H9 (cell line): ENCODE data around the gene LAMA5. TPM values are rescaled to one million over a fixed set of nuclear protein-coding genes. Genes with fewer than 3 reads are reported as not detected.
A peak's percentile ranks its signal among the peaks of the same experiment; 100 is the strongest.

ENCODE experiments used
- DNase-seq: peaks from one replicate; pipeline ENCODE4 v3.0.0-alpha.2; 2017
- H2AFZ ChIP-seq: one replicate; pipeline ENCODE4 v1.6.1; 2013; ENCODE audit warnings: mild to moderate bottlenecking, low read length, control low read depth, moderate library complexity
- H2AK5ac ChIP-seq: 2 replicates; pipeline ENCODE4 v1.6.1; 2013; ENCODE audit warnings: low read length, control low read depth, mixed read lengths; ENCODE audit not compliant: insufficient read length
- H2BK120ac ChIP-seq: one replicate; pipeline ENCODE4 v1.6.1; 2013; ENCODE audit warnings: low read depth, mild to moderate bottlenecking, low read length, control low read depth, inconsistent platforms; ENCODE audit not compliant: poor library complexity, severe bottlenecking
- H2BK12ac ChIP-seq: 2 replicates; pipeline ENCODE4 v1.6.1; 2013; ENCODE audit warnings: low read length, control low read depth, mixed read lengths, low read depth; ENCODE audit not compliant: insufficient read length
- H2BK15ac ChIP-seq: 2 replicates; pipeline ENCODE4 v1.6.1; 2013; ENCODE audit warnings: low read depth, low read length, control low read depth
- H2BK20ac ChIP-seq: one replicate; pipeline ENCODE4 v1.6.1; 2013; ENCODE audit warnings: low read depth, mild to moderate bottlenecking, low read length, control low read depth, inconsistent platforms; ENCODE audit not compliant: poor library complexity, severe bottlenecking
- H2BK5ac ChIP-seq: 2 replicates; pipeline ENCODE4 v1.6.1; 2013; ENCODE audit warnings: low read length, control low read depth, mixed read lengths; ENCODE audit not compliant: insufficient read length
- H3K14ac ChIP-seq: 2 replicates; pipeline ENCODE4 v1.6.1; 2013; ENCODE audit warnings: low read length, control low read depth; ENCODE audit not compliant: insufficient read depth
- H3K18ac ChIP-seq: 2 replicates; pipeline ENCODE4 v1.6.1; 2013; ENCODE audit warnings: low read depth, mild to moderate bottlenecking, mixed read lengths, low read length, control low read depth; ENCODE audit not compliant: insufficient read length
- H3K23ac ChIP-seq: 2 replicates; pipeline ENCODE4 v1.6.1; 2013; ENCODE audit warnings: low read length, control low read depth, mixed read lengths, low read depth; ENCODE audit not compliant: insufficient read length
- H3K23me2 ChIP-seq: 2 replicates; pipeline ENCODE4 v1.6.1; 2013; ENCODE audit warnings: low read depth, mild to moderate bottlenecking, mixed read lengths, low read length, control low read depth; ENCODE audit not compliant: insufficient read length, poor library complexity, severe bottlenecking
- H3K27ac ChIP-seq: 2 replicates; pipeline ENCODE4 v1.5.1; 2013; ENCODE audit warnings: low read length, control low read depth, mixed read lengths, low read depth; ENCODE audit not compliant: insufficient read length
- H3K27me3 ChIP-seq: 2 replicates; pipeline ENCODE4 v1.6.1; 2013; ENCODE audit warnings: low read length, control low read depth, inconsistent platforms; ENCODE audit not compliant: insufficient read depth
- H3K4ac ChIP-seq: 2 replicates; pipeline ENCODE4 v1.6.1; 2013; ENCODE audit warnings: low read depth, mild to moderate bottlenecking, control low read depth, inconsistent platforms, low read length, moderate library complexity
- H3K4me1 ChIP-seq: 2 replicates; pipeline ENCODE4 v1.6.1; 2013; ENCODE audit warnings: low read length, control low read depth, inconsistent platforms; ENCODE audit not compliant: insufficient read depth
- H3K4me2 ChIP-seq: 2 replicates; pipeline ENCODE4 v1.6.1; 2013; ENCODE audit warnings: low read length, control low read depth, mixed read lengths; ENCODE audit not compliant: insufficient read length, insufficient read depth
- H3K56ac ChIP-seq: 2 replicates; pipeline ENCODE4 v1.6.1; 2013; ENCODE audit warnings: low read depth, mild to moderate bottlenecking, mixed read lengths, low read length, control low read depth; ENCODE audit not compliant: insufficient read length
- H3K79me1 ChIP-seq: 2 replicates; pipeline ENCODE4 v1.6.1; 2013; ENCODE audit warnings: low read depth, mild to moderate bottlenecking, moderate library complexity, low read length, control low read depth, inconsistent platforms; ENCODE audit not compliant: insufficient read depth, poor library complexity, severe bottlenecking
- H3K79me2 ChIP-seq: 2 replicates; pipeline ENCODE4 v1.6.1; 2013; ENCODE audit warnings: low read length, control low read depth, inconsistent platforms; ENCODE audit not compliant: insufficient read depth
- H3K9ac ChIP-seq: 2 replicates; pipeline ENCODE4 v1.6.1; 2013; ENCODE audit warnings: low read length, control low read depth, mixed read lengths; ENCODE audit not compliant: insufficient read length; ENCODE audit errors: extremely low read depth
- H3K9me3 ChIP-seq: one replicate; pipeline ENCODE4 v1.6.1; 2013; ENCODE audit warnings: low read depth, low read length, inconsistent platforms; ENCODE audit not compliant: control insufficient read depth
- H3T11ph ChIP-seq: one replicate; pipeline ENCODE4 v1.6.1; 2013; ENCODE audit warnings: mild to moderate bottlenecking, low read length, control low read depth, inconsistent platforms
- H4K20me1 ChIP-seq: one replicate; pipeline ENCODE4 v1.6.1; 2013; ENCODE audit not compliant: control insufficient read depth, insufficient read length, insufficient read depth
- H4K5ac ChIP-seq: 2 replicates; pipeline ENCODE4 v1.6.1; 2013; ENCODE audit warnings: low read depth, mild to moderate bottlenecking, mixed read lengths, low read length, control low read depth; ENCODE audit not compliant: insufficient read length
- H4K8ac ChIP-seq: replicated peaks from 2 replicates; pipeline ENCODE4 v1.6.1; 2013; ENCODE audit warnings: low read length, control low read depth, mixed read lengths, low read depth; ENCODE audit not compliant: insufficient read length
- H4K91ac ChIP-seq: 2 replicates; pipeline ENCODE4 v1.6.1; 2013; ENCODE audit warnings: low read depth, mild to moderate bottlenecking, moderate library complexity, mixed read lengths, low read length, control low read depth; ENCODE audit not compliant: insufficient read length
- H3K27ac Mint-ChIP-seq, 3 experiments: 2 replicates in 2 of 3; 3 replicates in 1 of 3; pipeline ENCODE4 v1.8.0; 2020 to 2021; ENCODE audit warnings: mixed read lengths in 3 of 3, mild to moderate bottlenecking in 1 of 3, moderate library complexity in 1 of 3
- H3K27me3 Mint-ChIP-seq: 2 replicates; pipeline ENCODE4 v1.8.0; 2021; ENCODE audit warnings: low read depth, mild to moderate bottlenecking, moderate library complexity, mixed read lengths
- H3K36me3 Mint-ChIP-seq, 3 experiments: 2 replicates in 2 of 3; 3 replicates in 1 of 3; pipeline ENCODE4 v1.8.0; 2020 to 2021; ENCODE audit warnings: low read depth in 3 of 3, mixed read lengths in 3 of 3; ENCODE audit not compliant: insufficient read depth in 1 of 3
- H3K4me1 Mint-ChIP-seq, 2 experiments: 2 replicates each; pipeline ENCODE4 v1.8.0; 2020; ENCODE audit warnings: mixed read lengths in 2 of 2
- H3K4me3 Mint-ChIP-seq, 2 experiments: 2 replicates in 1 of 2; 3 replicates in 1 of 2; pipeline ENCODE4 v1.8.0; 2020 to 2021; ENCODE audit warnings: mild to moderate bottlenecking in 2 of 2, mixed read lengths in 2 of 2, moderate library complexity in 1 of 2
- H3K9me3 Mint-ChIP-seq, 2 experiments: 2 replicates in 1 of 2; 3 replicates in 1 of 2; pipeline ENCODE4 v1.8.0; 2020; ENCODE audit warnings: mild to moderate bottlenecking in 2 of 2, mixed read lengths in 2 of 2, moderate library complexity in 1 of 2
- CTCF ChIP-seq: fragments of 200-600 bp; sonication (generic); conservative IDR thresholded peaks from 3 replicates; pipeline ENCODE4 v1.8.0; 2021; ENCODE audit warnings: antibody characterized with exemption, mild to moderate bottlenecking
- WGBS: extraction: QIAGEN DNeasy Blood & Tissue Kit; methylation state at CpG from one replicate; pipeline ENCODE4 v1.1.7; 2013; ENCODE audit warnings: missing lambda C conversion rate, low lambda C conversion rate, mixed read lengths; ENCODE audit not compliant: insufficient read length; ENCODE audit errors: extremely low coverage; 5-methylcytosine and 5-hydroxymethylcytosine counted together
- total RNA-seq: library from RNA; stranded (reverse); gene quantifications from 2 replicates; pipeline ENCODE4 v1.2.1, GENCODE V29; 2021

LAMA5 gene
- total RNA-seq, 1 experiment from 2014 or later: 200 TPM

GRCh38 chr20:62366370-62367135 lies 559 bp downstream of the LAMA5 start:
- Histone ChIP-seq H4K8ac (no peak overlapping the region), H3K4me2 (peak overlapping the region; percentile 58), H3K9ac (no peak overlapping the region), H3K14ac (no peak overlapping the region; the same call in none of the 2 replicates), H3K23me2 (peaks cover 17% of the 10 kb centered on the region), H3K79me1 (peaks cover 3% of the 10 kb centered on the region), H3K79me2 (peaks cover 6% of the 10 kb centered on the region; the same call in 1 of the 2 replicates), H2BK20ac (no peak overlapping the region), H2AK5ac (no peak overlapping the region), H2BK120ac (no peak overlapping the region), H2BK12ac (no peak overlapping the region), H3K56ac (no peak overlapping the region), H3K4me1 (peaks cover 9% of the 10 kb centered on the region; the same call in 1 of the 2 replicates), H3K9me3 (no peaks in the 10 kb centered on the region), H3T11ph (no peak overlapping the region), H3K23ac (no peak overlapping the region), H3K27me3 (no peaks in the 10 kb centered on the region), H2BK5ac (no peak overlapping the region), H2AFZ (no peak overlapping the region), H2BK15ac (no peak overlapping the region), H4K5ac (no peak overlapping the region), H4K20me1 (no peaks in the 10 kb centered on the region), H3K27ac (no peak overlapping the region), H4K91ac (no peak overlapping the region), H3K18ac (peak overlapping the region; percentile 22), H3K4ac (no peak overlapping the region)
- no peak for TF ChIP-seq CTCF
- Mint-ChIP-seq H3K27me3 (no peaks in the 10 kb centered on the region; the same call in 1 of the 2 replicates), H3K36me3 (0 out of 7 replicates have a peak, but pooled peaks cover 0 to 2% (median 0%) of the 10 kb centered on the region in 3 experiments), H3K27ac (no peak overlapping the region), H3K9me3 (no peaks in the 10 kb centered on the region), H3K4me1 (peaks cover 36 to 53% of the 10 kb centered on the region in 2 experiments), H3K4me3 (peak overlapping the region; percentile 63 to 74)
- no CpG with 5 or more reads among the region's 72 CpGs for WGBS
- peak; percentile 91 for DNase-seq
